HepG2 (cell line): ENCODE results near the gene RPL3. TPM values are rescaled to one million over a fixed set of nuclear protein-coding genes. Genes with fewer than 3 reads are reported as not detected.

ENCODE experiments used
- BCL6 ChIP-seq: IDR thresholded peaks from 2 replicates; pipeline ENCODE4 v1.6.1; 2016; ENCODE audit warnings: missing genetic modification reagents, missing compliant biosample characterization
- HDAC1 ChIP-seq: sonication (generic); formaldehyde crosslinking; IDR thresholded peaks from 2 replicates; pipeline ENCODE4 v1.5.1; 2020; ENCODE audit warnings: mild to moderate bottlenecking, missing genetic modification reagents
- RARA ChIP-seq: IDR thresholded peaks from 2 replicates; pipeline ENCODE4 v1.6.1; 2016; ENCODE audit warnings: missing genetic modification reagents, missing compliant biosample characterization
- SMAD1 ChIP-seq: sonication (generic); formaldehyde crosslinking; IDR thresholded peaks from 2 replicates; pipeline ENCODE4 v1.4.0; 2020; ENCODE audit warnings: missing genetic modification reagents, low read depth, mild to moderate bottlenecking, borderline replicate concordance
- SMARCE1 ChIP-seq: fragments of 450-650 bp; IDR thresholded peaks from 2 replicates; pipeline ENCODE4 v1.6.1; 2017; ENCODE audit warnings: borderline replicate concordance
- TEAD3 ChIP-seq: optimal IDR thresholded peaks from 2 replicates; pipeline ENCODE3; 2016; ENCODE audit warnings: borderline replicate concordance
- ZFX ChIP-seq: sonication (generic); formaldehyde crosslinking; IDR thresholded peaks from 2 replicates; pipeline ENCODE4 v1.4.0; 2020; ENCODE audit warnings: mild to moderate bottlenecking, low read depth, missing genetic modification reagents, moderate library complexity
- ZNF430 ChIP-seq: sonication (generic); formaldehyde crosslinking; IDR thresholded peaks from 2 replicates; pipeline ENCODE4 v1.9.0; 2021; ENCODE audit warnings: mild to moderate bottlenecking, missing genetic modification reagents
- ZNF451 ChIP-seq: sonication (generic); formaldehyde crosslinking; IDR thresholded peaks from 2 replicates; pipeline ENCODE4 v1.5.0; 2020; ENCODE audit warnings: mild to moderate bottlenecking, missing genetic modification reagents
- ZNF766 ChIP-seq: sonication (generic); formaldehyde crosslinking; IDR thresholded peaks from 2 replicates; pipeline ENCODE4 v1.5.0; 2020; ENCODE audit warnings: missing genetic modification reagents, borderline replicate concordance
- ZNF878 ChIP-seq: sonication (generic); formaldehyde crosslinking; IDR thresholded peaks from 2 replicates; pipeline ENCODE4 v1.8.1; 2023; ENCODE audit warnings: mild to moderate bottlenecking, missing genetic modification reagents, moderate library complexity
- polyA plus RNA-seq, 8 experiments: library from polyadenylated mRNA; depleted of rRNA in 3 of 8; stranded (reverse) in 7 of 8; unstranded in 1 of 8; fragments of >200 nt; fragmentation: Illumina TruSeq in 4 of 8; extraction: Trizol in 4 of 8; gene quantifications; 2 replicates each; pipeline versions ENCODE4 v1.2.1 to v1.2.3, GENCODE V29; 2011 to 2016; ENCODE audit warnings: low read depth in 4 of 8, missing spikeins in 1 of 8, mixed read lengths in 1 of 8; ENCODE audit not compliant: insufficient read depth in 1 of 8
- total RNA-seq, 5 experiments: library from RNA; depleted of rRNA; stranded (reverse); fragments of >200 nt; fragmentation: Illumina TruSeq; extraction: Trizol; gene quantifications; 2 replicates each; pipeline ENCODE4 v1.2.3, GENCODE V29; 2016; ENCODE audit warnings: low read depth in 1 of 5
- TF ChIP-seq, protein P1 (sequence below): sonication (generic); formaldehyde crosslinking; IDR thresholded peaks from 2 replicates; pipeline ENCODE4 v1.5.1; 2020; ENCODE audit warnings: mild to moderate bottlenecking, missing genetic modification reagents, moderate library complexity
- TF ChIP-seq, protein P2 (sequence below): sonication (generic); formaldehyde crosslinking; IDR thresholded peaks from 2 replicates; pipeline ENCODE4 v1.8.1; 2023; ENCODE audit warnings: mild to moderate bottlenecking, missing genetic modification reagents
- TF ChIP-seq, protein P3 (sequence below): sonication (generic); formaldehyde crosslinking; IDR thresholded peaks from 2 replicates; pipeline ENCODE4 v1.8.0; 2022; ENCODE audit warnings: missing genetic modification reagents, mild to moderate bottlenecking, moderate library complexity, borderline replicate concordance
- TF ChIP-seq, protein P4 (sequence below): sonication (generic); formaldehyde crosslinking; IDR thresholded peaks from 2 replicates; pipeline ENCODE4 v1.4.0; 2020; ENCODE audit warnings: missing genetic modification reagents
- TF ChIP-seq, protein P5 (sequence below): sonication (generic); formaldehyde crosslinking; IDR thresholded peaks from 2 replicates; pipeline ENCODE4 v1.4.0; 2020; ENCODE audit warnings: missing genetic modification reagents

RPL3 gene
- total and polyA plus RNA-seq, 2 of the 13 experiments (the other 11 are each of a cell fraction or from before 2014, with no cell fraction given): 1,051 to 3,279 TPM

DNA sequence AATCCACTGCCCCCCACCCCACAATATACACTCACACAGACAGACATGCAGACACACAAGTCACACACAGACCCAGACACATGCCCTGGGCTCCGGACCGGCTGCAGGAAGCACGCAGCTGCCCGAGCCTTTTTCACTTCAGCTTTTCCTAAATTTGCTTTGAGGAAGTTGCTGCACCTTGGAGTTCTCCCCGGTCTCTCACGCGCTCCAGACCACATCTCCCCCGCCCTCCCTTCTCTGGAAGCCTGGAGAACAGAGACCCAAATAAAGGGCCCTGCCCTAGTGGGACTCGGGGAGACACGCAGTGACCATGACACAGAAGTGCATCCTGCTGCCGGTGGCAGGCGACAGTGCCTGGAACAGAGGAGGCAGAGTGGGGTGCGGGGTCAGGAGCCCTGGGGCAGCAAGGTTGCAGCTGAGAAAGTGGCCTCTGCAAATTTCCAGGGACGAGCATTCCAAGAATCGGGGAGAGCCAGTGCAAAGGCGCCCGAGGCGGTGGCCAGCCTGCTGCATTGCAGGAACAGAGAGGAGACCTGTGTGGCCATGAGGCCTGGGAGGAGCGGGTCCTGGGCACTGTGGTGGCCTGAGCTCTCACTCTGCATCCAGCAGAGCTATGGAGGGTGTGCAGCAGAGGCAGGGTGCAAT lies 19.1 kb downstream of the RPL3 start (continued):
- TF ChIP-seq, protein P1, sequence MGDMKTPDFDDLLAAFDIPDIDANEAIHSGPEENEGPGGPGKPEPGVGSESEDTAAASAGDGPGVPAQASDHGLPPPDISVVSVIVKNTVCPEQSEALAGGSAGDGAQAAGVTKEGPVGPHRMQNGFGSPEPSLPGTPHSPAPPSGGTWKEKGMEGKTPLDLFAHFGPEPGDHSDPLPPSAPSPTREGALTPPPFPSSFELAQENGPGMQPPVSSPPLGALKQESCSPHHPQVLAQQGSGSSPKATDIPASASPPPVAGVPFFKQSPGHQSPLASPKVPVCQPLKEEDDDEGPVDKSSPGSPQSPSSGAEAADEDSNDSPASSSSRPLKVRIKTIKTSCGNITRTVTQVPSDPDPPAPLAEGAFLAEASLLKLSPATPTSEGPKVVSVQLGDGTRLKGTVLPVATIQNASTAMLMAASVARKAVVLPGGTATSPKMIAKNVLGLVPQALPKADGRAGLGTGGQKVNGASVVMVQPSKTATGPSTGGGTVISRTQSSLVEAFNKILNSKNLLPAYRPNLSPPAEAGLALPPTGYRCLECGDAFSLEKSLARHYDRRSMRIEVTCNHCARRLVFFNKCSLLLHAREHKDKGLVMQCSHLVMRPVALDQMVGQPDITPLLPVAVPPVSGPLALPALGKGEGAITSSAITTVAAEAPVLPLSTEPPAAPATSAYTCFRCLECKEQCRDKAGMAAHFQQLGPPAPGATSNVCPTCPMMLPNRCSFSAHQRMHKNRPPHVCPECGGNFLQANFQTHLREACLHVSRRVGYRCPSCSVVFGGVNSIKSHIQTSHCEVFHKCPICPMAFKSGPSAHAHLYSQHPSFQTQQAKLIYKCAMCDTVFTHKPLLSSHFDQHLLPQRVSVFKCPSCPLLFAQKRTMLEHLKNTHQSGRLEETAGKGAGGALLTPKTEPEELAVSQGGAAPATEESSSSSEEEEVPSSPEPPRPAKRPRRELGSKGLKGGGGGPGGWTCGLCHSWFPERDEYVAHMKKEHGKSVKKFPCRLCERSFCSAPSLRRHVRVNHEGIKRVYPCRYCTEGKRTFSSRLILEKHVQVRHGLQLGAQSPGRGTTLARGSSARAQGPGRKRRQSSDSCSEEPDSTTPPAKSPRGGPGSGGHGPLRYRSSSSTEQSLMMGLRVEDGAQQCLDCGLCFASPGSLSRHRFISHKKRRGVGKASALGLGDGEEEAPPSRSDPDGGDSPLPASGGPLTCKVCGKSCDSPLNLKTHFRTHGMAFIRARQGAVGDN (CRISPR knock-in tag): peak; percentile 62
- TF ChIP-seq ZNF451 (CRISPR knock-in tag) (peak; percentile 60; the same call in 1 of the 2 replicates), BCL6 (CRISPR knock-in tag) (peak; percentile 70), ZFX (peak; percentile 44; the same call in 1 of the 2 replicates), TEAD3 (CRISPR knock-in tag) (peak; percentile 18), ZNF766 (CRISPR knock-in tag) (no peak), SMAD1 (CRISPR knock-in tag) (0 out of 2 replicates have a peak, but pooled peaks have one; percentile 60), ZNF878 (CRISPR knock-in tag) (0 out of 2 replicates have a peak, but pooled peaks have one; percentile 33), SMARCE1 (no peak), ZNF430 (CRISPR knock-in tag) (0 out of 2 replicates have a peak, but pooled peaks have one; percentile 57), RARA (CRISPR knock-in tag) (0 out of 2 replicates have a peak, but pooled peaks have one; percentile 7), HDAC1 (CRISPR knock-in tag) (peak; percentile 50; the same call in 1 of the 2 replicates)
- TF ChIP-seq, protein P2, sequence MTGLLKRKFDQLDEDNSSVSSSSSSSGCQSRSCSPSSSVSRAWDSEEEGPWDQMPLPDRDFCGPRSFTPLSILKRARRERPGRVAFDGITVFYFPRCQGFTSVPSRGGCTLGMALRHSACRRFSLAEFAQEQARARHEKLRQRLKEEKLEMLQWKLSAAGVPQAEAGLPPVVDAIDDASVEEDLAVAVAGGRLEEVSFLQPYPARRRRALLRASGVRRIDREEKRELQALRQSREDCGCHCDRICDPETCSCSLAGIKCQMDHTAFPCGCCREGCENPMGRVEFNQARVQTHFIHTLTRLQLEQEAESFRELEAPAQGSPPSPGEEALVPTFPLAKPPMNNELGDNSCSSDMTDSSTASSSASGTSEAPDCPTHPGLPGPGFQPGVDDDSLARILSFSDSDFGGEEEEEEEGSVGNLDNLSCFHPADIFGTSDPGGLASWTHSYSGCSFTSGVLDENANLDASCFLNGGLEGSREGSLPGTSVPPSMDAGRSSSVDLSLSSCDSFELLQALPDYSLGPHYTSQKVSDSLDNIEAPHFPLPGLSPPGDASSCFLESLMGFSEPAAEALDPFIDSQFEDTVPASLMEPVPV (CRISPR knock-in tag): 0 out of 2 replicates have a peak, but pooled peaks have one; percentile 8
- TF ChIP-seq, protein P3, sequence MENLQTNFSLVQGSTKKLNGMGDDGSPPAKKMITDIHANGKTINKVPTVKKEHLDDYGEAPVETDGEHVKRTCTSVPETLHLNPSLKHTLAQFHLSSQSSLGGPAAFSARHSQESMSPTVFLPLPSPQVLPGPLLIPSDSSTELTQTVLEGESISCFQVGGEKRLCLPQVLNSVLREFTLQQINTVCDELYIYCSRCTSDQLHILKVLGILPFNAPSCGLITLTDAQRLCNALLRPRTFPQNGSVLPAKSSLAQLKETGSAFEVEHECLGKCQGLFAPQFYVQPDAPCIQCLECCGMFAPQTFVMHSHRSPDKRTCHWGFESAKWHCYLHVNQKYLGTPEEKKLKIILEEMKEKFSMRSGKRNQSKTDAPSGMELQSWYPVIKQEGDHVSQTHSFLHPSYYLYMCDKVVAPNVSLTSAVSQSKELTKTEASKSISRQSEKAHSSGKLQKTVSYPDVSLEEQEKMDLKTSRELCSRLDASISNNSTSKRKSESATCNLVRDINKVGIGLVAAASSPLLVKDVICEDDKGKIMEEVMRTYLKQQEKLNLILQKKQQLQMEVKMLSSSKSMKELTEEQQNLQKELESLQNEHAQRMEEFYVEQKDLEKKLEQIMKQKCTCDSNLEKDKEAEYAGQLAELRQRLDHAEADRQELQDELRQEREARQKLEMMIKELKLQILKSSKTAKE (CRISPR knock-in tag): 0 out of 2 replicates have a peak, but pooled peaks have one; percentile 40
- TF ChIP-seq, protein P4, sequence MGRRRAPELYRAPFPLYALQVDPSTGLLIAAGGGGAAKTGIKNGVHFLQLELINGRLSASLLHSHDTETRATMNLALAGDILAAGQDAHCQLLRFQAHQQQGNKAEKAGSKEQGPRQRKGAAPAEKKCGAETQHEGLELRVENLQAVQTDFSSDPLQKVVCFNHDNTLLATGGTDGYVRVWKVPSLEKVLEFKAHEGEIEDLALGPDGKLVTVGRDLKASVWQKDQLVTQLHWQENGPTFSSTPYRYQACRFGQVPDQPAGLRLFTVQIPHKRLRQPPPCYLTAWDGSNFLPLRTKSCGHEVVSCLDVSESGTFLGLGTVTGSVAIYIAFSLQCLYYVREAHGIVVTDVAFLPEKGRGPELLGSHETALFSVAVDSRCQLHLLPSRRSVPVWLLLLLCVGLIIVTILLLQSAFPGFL (CRISPR knock-in tag): no peak
- TF ChIP-seq, protein P5, sequence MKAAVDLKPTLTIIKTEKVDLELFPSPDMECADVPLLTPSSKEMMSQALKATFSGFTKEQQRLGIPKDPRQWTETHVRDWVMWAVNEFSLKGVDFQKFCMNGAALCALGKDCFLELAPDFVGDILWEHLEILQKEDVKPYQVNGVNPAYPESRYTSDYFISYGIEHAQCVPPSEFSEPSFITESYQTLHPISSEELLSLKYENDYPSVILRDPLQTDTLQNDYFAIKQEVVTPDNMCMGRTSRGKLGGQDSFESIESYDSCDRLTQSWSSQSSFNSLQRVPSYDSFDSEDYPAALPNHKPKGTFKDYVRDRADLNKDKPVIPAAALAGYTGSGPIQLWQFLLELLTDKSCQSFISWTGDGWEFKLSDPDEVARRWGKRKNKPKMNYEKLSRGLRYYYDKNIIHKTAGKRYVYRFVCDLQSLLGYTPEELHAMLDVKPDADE (CRISPR knock-in tag): no peak
